ENCODE data around the gene LAPTM4A.

Gene LAPTM4A

DNA sequence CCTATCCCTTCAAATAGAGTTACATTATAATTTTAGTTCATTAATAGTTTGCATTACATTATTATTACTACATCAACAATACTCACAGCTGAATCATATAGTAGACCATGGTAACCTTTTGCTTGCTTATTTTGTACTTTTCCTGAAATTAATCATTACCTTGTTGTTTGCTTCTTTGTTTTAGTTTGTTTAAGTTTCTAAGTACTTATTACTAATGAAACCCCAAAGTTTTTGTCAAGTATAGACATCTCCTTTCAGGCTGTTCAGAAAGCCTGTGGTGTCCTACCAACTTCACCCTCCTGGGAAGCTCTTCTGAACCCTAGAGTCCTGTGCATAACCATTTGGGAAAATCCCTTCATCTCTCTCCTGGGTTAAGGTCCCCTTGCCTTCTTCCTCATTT is 43.5 kb upstream of the LAPTM4A start:
- TF ChIP-seq CEBPB (IDR thresholded peaks at IDR 0.05) (no peak), RAD21 (IDR thresholded peaks at IDR 0.05; ENCODE audit: low read depth) (no peak), CREB1 (IDR thresholded peaks at IDR 0.05; ENCODE audit: low read depth) (no peak), TEAD4 (IDR thresholded peaks at IDR 0.05) (no peak), EP300 (IDR thresholded peaks at IDR 0.05; ENCODE audit: borderline replicate concordance) (no peak), FOXM1 (IDR thresholded peaks at IDR 0.05; ENCODE audit: borderline replicate concordance, low read depth) (no peak)
- TF ChIP-seq, protein P1, sequence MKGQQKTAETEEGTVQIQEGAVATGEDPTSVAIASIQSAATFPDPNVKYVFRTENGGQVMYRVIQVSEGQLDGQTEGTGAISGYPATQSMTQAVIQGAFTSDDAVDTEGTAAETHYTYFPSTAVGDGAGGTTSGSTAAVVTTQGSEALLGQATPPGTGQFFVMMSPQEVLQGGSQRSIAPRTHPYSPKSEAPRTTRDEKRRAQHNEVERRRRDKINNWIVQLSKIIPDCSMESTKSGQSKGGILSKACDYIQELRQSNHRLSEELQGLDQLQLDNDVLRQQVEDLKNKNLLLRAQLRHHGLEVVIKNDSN (IDR thresholded peaks at IDR 0.05), result no peak
- TF ChIP-seq, protein P2, sequence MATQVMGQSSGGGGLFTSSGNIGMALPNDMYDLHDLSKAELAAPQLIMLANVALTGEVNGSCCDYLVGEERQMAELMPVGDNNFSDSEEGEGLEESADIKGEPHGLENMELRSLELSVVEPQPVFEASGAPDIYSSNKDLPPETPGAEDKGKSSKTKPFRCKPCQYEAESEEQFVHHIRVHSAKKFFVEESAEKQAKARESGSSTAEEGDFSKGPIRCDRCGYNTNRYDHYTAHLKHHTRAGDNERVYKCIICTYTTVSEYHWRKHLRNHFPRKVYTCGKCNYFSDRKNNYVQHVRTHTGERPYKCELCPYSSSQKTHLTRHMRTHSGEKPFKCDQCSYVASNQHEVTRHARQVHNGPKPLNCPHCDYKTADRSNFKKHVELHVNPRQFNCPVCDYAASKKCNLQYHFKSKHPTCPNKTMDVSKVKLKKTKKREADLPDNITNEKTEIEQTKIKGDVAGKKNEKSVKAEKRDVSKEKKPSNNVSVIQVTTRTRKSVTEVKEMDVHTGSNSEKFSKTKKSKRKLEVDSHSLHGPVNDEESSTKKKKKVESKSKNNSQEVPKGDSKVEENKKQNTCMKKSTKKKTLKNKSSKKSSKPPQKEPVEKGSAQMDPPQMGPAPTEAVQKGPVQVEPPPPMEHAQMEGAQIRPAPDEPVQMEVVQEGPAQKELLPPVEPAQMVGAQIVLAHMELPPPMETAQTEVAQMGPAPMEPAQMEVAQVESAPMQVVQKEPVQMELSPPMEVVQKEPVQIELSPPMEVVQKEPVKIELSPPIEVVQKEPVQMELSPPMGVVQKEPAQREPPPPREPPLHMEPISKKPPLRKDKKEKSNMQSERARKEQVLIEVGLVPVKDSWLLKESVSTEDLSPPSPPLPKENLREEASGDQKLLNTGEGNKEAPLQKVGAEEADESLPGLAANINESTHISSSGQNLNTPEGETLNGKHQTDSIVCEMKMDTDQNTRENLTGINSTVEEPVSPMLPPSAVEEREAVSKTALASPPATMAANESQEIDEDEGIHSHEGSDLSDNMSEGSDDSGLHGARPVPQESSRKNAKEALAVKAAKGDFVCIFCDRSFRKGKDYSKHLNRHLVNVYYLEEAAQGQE (IDR thresholded peaks at IDR 0.05; ENCODE audit: low read depth), result no peak

DNA sequence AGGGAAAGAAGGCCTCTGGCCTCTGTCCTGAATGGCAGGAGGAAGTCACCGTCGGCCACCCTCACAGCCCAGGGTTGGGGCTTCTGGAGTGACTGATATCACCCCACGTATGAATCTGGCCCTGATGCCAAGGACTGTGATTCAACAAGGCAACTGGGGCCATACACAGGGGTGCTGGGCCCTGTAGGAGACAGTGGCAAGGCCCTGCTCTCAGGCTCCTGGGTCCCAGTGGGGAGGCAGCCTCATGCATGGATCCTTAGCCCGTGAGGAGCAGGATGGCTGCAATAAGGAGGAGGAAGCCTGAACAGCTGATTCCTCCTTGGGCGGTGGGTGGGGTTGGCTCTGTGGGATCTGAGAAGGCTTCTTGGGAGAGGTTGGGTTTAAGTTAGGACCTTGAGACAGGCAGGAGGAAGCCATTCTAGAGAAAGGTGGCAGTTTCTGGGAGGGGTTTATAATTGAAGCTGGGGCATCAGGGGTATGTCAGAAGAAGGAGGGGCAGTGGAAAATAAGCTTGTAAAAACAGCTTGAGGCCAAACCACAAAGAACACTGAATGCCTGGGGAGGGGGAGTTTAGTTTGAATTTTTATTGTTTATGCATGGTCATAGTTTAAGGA is 42.8 kb upstream of the LAPTM4A start:
- TF ChIP-seq TCF12 (IDR thresholded peaks at IDR 0.05; ENCODE audit: low read depth) (no peak), RAD21 (IDR thresholded peaks at IDR 0.05; ENCODE audit: low read depth) (no peak), FOXM1 (IDR thresholded peaks at IDR 0.05; ENCODE audit: borderline replicate concordance, low read depth) (no peak), CEBPB (IDR thresholded peaks at IDR 0.05) (no peak), TEAD4 (IDR thresholded peaks at IDR 0.05) (no peak), NFIC (IDR thresholded peaks at IDR 0.05) (no peak), EGR1 (IDR thresholded peaks at IDR 0.05) (no peak), ZBTB7A (IDR thresholded peaks at IDR 0.05; ENCODE audit: low read depth) (no peak), TAF1 (IDR thresholded peaks at IDR 0.05; ENCODE audit: low read depth) (no peak)
- TF ChIP-seq, protein P3, sequence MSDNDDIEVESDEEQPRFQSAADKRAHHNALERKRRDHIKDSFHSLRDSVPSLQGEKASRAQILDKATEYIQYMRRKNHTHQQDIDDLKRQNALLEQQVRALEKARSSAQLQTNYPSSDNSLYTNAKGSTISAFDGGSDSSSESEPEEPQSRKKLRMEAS (IDR thresholded peaks at IDR 0.05), result no peak
- TF ChIP-seq, protein P1 (IDR thresholded peaks at IDR 0.05), result no peak
- TF ChIP-seq, protein P2 (IDR thresholded peaks at IDR 0.05; ENCODE audit: low read depth), result no peak

DNA sequence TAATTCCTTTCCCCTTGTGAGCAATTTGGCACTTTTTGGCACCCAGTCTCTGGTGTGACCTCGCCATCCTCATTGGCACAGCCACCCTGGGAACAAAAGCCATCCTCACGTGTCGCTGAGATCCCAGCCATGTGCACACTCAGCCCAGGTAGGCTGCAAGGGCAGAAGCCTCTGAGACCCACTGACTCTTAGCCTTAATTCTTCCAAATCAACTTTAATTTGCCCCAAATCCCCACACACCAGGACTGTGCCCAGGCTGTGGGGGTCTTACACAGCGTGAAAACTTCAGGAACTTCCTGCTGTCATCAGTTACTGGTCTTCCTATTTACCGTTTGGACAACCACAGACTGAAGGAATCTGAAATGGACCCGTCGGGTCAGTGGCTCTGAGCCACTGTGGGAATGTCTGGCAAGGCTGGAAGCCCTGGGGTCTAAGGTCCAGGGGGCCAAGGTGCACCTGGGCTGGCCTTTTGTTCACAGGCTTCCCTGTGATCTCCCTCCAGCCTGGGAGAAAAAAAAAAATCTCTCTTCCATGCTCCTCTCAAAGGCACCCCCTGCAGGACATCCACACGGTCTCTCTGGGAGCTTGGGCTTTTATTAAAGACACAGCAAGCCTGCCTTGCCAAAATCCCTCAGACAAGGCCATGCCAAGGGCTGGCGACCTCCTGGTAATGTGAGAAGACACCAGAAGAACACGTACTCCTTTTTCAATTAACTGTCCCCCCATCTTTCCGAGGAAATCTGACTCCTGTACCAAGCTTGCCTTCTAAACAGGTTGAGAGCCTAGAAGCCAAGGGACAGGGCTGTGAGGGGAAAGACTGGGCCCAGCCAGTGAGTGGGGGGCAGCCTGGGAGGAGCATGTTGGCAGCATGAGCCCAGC is 42.1 kb upstream of the LAPTM4A start:
- TF ChIP-seq, protein P3 (IDR thresholded peaks at IDR 0.05), result no peak
- TF ChIP-seq CEBPB (IDR thresholded peaks at IDR 0.05) (no peak), ZBTB7A (IDR thresholded peaks at IDR 0.05; ENCODE audit: low read depth) (no peak), TAF1 (IDR thresholded peaks at IDR 0.05; ENCODE audit: low read depth) (no peak), RAD21 (IDR thresholded peaks at IDR 0.05; ENCODE audit: low read depth) (peak; percentile 71), EP300 (IDR thresholded peaks at IDR 0.05; ENCODE audit: borderline replicate concordance) (no peak)
- TF ChIP-seq, protein P2 (IDR thresholded peaks at IDR 0.05; ENCODE audit: low read depth), result no peak

DNA sequence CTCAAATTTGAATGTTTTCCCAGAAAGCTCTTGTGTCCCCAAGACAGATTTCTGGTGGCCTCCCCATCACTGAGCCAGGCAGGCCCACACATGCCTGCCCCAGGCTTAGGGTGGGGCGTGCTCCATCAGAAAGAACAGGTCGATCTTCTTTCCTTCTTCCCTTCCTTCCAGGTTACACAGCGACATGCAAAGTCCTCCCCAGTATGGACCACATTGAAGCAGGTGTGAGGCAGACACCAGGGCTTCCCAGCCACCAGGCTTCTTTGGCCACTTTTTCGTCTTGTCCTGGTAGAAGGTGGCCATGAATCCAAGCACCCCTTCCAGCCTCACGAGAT is 41.4 kb upstream of the LAPTM4A start:
- TF ChIP-seq, protein P3 (IDR thresholded peaks at IDR 0.05), result no peak
- no peak for TF ChIP-seq CREB1 (IDR thresholded peaks at IDR 0.05; ENCODE audit: low read depth)
- TF ChIP-seq TAF1 (IDR thresholded peaks at IDR 0.05; ENCODE audit: low read depth), result no peak
- no peak for TF ChIP-seq YY1 (IDR thresholded peaks at IDR 0.05; ENCODE audit: low read depth)
- TF ChIP-seq, protein P1 (IDR thresholded peaks at IDR 0.05), result no peak
- no peak for TF ChIP-seq FOXM1 (IDR thresholded peaks at IDR 0.05; ENCODE audit: borderline replicate concordance, low read depth)
- no peak for TF ChIP-seq TCF12 (IDR thresholded peaks at IDR 0.05; ENCODE audit: low read depth)
- TF ChIP-seq, protein P2 (IDR thresholded peaks at IDR 0.05; ENCODE audit: low read depth), result no peak
- TF ChIP-seq NFIC (IDR thresholded peaks at IDR 0.05), result no peak
- no peak for TF ChIP-seq RAD21 (IDR thresholded peaks at IDR 0.05; ENCODE audit: low read depth)
- TF ChIP-seq EP300 (IDR thresholded peaks at IDR 0.05; ENCODE audit: borderline replicate concordance), result no peak
- no peak for TF ChIP-seq ZBTB7A (IDR thresholded peaks at IDR 0.05; ENCODE audit: low read depth)
- no peak for TF ChIP-seq TEAD4 (IDR thresholded peaks at IDR 0.05)
- TF ChIP-seq EGR1 (IDR thresholded peaks at IDR 0.05), result no peak
- TF ChIP-seq CEBPB (IDR thresholded peaks at IDR 0.05), result no peak

All from Ishikawa (cell line).